ENCODE measurements around the gene FTSJ3.
"Not testable (repeated sequence)": the region's sequence is repeated elsewhere in the genome, so short reads cannot be mapped to it uniquely, and the experiment has no call there.

FTSJ3 gene

GRCh38 chr17:63826468-63827001, 928 bp downstream of the FTSJ3 start:
- no peak for DNase-seq

- no peak for DNase-seq
Observed at GRCh38 chr17:63824362-63824761, 3.1 kb downstream of the FTSJ3 start.

GRCh38 chr17:63823659-63824331, 3.7 kb downstream of the FTSJ3 start:
- no peak for DNase-seq

GRCh38 chr17:63822537-63822936, 4.9 kb downstream of the FTSJ3 start:
- no peak for DNase-seq

GRCh38 chr17:63821804-63822203, 5.7 kb downstream of the FTSJ3 start:
- no peak for DNase-seq

- DNase-seq, result no peak
Observed at GRCh38 chr17:63820963-63821561, 6.4 kb downstream of the FTSJ3 start.

- DNase-seq, result no peak
Observed at GRCh38 chr17:63819585-63820537, 7.6 kb downstream of the FTSJ3 start.

GRCh38 chr17:63819131-63819530, 8.3 kb downstream of the FTSJ3 start:
- DNase-seq, result no peak

GRCh38 chr17:63817736-63818385, 9.6 kb downstream of the FTSJ3 start:
- no peak for DNase-seq

- no peak for DNase-seq
Observed at GRCh38 chr17:63816669-63817068, 10.8 kb downstream of the FTSJ3 start.

- DNase-seq, result no peak
Observed at GRCh38 chr17:63816123-63816522, 11.3 kb downstream of the FTSJ3 start.

GRCh38 chr17:63809970-63810369, 17.5 kb downstream of the FTSJ3 start:
- no peak for DNase-seq

- DNase-seq, result no peak
Observed at GRCh38 chr17:63805591-63805990, 21.9 kb downstream of the FTSJ3 start.

- no peak for DNase-seq
Observed at GRCh38 chr17:63804328-63804727, 23.1 kb downstream of the FTSJ3 start.

GRCh38 chr17:63800783-63801182, 26.7 kb downstream of the FTSJ3 start:
- DNase-seq, result no peak

GRCh38 chr17:63798572-63799106, 28.8 kb downstream of the FTSJ3 start:
- no peak for DNase-seq

GRCh38 chr17:63796375-63796774, 31.1 kb downstream of the FTSJ3 start:
- DNase-seq, result not testable (repeated sequence)

GRCh38 chr17:63792055-63792729, 35.3 kb downstream of the FTSJ3 start:
- DNase-seq, result no peak

GRCh38 chr17:63790057-63790456, 37.4 kb downstream of the FTSJ3 start:
- no peak for DNase-seq

- DNase-seq, result no peak
Observed at GRCh38 chr17:63786971-63787711, 40.3 kb downstream of the FTSJ3 start.

GRCh38 chr17:63786117-63786516, 41.3 kb downstream of the FTSJ3 start:
- no peak for DNase-seq

Measured in NCI-H1694 treated with DMSO at 0.1 percent for 48 hours (cell line).